CD4-positive, alpha-beta T cell treated with Interleukin-4 for 4 hours (primary cell): ENCODE data around the gene AQP6.
A peak's percentile ranks its signal among the peaks of the same experiment; 100 is the strongest.

Experiments
- DNase-seq: peaks from one replicate; pipeline ENCODE4 v3.0.0-alpha.2; 2020

AQP6 gene

GRCh38 chr12:50006280-50006679, 33.5 kb downstream of the AQP6 start:
- DNase-seq: no peak

DNA sequence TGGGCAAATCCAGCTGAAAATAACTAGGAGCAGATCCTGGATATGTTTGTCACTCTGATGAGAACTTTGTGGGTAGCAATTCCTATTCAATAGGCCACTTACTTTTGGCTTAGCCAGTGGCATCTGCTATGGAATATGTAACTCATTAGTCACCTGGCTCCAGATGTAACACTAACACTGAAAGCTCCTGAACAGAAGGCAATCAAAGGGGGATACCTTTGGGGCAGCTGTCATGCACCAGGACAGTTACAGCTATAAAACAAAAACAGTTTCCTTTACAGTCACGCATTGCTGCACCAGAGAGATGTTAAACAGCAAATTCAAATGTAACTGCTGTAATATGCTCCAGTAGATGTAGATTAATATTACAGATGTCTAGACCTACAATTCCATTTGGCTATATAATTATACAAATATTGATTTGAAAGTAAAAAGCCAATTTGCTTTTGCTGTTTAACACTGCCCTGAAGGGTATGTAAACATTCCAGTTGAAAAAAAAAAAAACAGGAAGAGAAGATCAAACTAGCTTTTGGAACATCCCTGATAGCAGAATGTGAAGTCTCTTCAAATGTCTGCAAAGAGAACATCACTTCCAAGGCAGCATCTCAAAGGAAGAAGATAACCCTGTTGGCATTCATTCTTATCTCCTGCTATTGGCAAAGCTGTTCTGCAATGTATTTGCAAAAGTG, 34.2 kb downstream of the AQP6 start:
- DNase-seq: no peak

DNA sequence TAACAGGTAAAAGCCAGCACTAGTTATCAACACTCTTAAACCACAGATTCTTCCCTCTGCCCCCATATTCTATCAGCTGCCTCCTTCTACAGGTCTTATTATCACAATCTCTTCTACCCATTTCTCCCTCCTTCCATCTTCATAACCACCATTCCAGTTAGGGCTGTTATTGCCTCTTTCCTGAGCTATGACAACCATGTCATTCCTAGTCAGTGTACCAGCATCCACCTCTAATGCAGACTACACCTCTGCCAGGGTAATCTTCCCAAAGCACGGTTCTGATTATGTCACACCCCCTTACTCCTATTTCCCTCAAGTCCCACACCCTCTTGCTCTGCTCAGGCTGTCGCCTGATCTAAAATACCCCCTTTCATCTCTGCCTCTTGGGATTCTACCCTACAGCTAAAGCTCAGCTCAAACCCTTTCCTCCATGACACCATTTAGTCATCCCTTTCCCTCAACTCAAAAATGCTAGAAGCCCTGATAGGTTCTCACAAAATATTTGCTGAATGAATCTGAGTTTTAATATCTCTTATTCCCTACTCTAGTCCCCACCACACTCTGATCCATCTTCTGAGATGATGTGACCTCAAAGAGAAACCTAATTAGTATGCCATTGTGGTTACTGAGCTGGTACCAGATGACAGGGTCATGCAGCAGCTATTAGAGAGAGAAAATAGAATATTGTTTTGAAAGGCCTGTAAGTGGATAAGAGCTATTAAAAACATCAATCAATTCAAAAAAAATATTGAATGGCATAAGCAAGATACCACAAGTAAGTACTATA, 40.8 kb downstream of the AQP6 start:
- peak; percentile 10 for DNase-seq

GRCh38 chr12:50014342-50014741, 41.6 kb downstream of the AQP6 start:
- no peak for DNase-seq

DNA sequence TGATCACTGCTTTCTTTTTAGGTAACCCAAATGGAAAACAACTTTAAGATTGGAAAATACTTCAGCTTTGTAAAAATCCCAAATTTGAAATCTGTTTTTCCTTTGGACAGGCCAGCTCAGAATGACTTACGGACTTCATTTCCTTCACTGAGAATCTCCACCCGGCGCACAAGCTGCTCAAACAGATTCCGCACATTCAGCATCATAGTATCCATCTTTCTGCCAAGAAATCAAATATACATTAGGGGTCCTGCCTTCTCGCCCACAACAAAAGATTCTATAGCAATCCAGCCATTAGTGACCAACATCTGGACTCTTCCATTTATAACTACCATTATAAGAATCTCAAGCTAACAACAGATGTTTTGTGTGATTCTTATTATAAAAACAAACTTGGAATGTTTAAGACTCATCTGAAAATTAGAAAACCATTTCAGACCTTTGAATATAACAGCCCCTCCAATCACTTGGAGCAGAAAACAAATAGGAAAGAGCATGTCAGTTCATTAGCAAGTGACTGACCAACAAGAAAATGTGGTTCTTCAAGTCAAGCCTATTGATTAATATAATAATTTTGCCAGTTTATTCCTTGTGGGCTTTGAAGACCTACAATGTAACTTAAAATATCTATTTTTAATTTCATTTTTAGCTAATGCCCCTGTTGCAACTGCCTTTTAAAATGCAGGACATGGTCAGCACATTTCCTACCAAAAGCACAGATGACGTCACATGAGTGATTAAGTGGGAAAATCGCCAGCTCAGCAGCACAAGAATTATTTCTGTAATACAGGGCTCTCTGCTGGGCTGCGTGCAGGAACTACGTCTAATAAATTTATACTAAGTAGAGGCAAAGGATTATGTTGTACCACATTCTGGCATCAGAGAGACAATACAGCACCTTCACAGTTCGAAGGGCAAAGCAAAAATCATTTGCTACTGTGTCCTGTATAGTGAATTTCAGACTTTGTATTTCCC, 44.0 kb downstream of the AQP6 start:
- no peak for DNase-seq

DNA sequence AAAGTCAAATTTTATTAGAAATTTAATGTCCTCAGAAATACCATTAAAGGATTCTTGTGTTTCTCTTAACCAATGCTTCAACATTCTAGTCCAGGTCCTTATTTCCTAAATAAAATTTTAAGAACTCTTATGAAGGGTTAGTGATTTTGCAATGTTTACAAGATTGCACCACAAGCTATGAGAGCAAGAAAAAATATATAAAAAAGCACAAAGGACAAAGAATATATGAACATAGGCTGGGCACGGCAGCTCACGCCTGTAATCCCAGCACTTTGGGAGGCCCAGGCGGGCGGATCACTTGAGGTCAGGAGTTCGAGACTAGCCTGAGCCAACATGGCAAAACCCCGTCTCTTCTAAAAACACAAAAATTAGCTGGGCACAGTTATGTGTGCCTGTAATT, 44.9 kb downstream of the AQP6 start:
- no peak for DNase-seq

DNA sequence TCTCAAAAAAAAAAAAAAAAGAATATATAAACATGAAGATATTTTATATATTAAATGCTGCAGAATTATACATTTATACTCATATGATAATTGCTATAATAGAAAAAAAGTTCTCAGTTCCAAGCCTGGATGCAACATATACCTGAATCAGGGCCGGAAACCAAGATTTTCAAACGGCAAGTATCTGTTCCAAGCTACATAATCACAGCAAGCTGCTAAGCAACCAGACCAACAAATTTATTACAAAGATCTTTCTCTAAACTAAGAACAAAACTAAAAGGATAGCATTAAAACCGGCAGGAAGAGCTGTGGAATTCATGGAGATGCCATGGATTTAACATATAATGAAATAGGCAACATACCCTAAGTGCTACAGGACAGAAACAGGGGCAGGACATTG, 45.4 kb downstream of the AQP6 start:
- no peak for DNase-seq

- no peak for DNase-seq
These were observed 46.2 kb downstream of the AQP6 start for GRCh38 chr12:50018968-50019367.

GRCh38 chr12:50019524-50019923, 46.8 kb downstream of the AQP6 start:
- no peak for DNase-seq

- no peak for DNase-seq
These were observed 48.3 kb downstream of the AQP6 start for GRCh38 chr12:50021031-50021430.

- no peak for DNase-seq
These were observed 50.2 kb downstream of the AQP6 start for GRCh38 chr12:50022903-50023302.

DNA sequence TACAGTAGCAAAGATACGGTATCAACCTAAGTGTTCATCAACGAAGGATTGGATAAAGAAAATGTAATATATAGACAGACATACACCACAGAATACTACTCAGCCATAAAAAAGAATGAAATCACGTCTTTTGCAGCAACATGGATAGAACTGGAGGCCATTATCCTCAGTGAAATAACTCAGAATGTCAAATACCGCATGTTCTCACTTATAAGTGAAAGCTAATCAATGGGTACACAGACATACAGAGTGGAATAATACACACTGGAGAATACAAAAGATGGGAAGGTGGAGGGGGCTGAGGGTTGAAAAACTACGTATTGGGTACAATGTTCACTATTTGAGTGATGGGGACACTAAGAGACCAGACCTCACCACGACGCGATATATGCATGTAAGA, 51.5 kb downstream of the AQP6 start:
- no peak for DNase-seq

DNA sequence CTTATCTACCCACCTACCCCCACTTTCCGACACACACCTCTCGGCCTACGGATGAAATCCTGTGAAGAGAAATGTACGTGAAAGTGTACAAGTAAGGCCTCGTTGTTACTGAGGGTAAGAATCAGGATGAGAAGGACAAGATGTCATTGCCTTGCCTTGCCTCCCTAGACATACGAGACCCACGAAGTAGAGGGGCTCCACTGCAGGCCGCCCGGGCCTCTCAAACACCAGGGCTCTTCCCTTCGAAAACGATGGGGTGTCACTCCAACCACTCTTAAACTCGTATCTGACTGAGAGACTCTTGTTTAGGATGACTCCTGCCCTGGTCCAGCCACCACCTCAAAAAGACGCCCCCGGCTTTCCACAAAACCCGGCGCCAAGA, 52.0 kb downstream of the AQP6 start:
- no peak for DNase-seq

GRCh38 chr12:50025187-50026059, 52.7 kb downstream of the AQP6 start, which contains the start of gene RACGAP1:
TSS of gene RACGAP1 (minus strand) at chr12:50025494. CDS start at chr12:50016715, 8,779 bp downstream.
- DNase-seq: peak; percentile 98

DNA sequence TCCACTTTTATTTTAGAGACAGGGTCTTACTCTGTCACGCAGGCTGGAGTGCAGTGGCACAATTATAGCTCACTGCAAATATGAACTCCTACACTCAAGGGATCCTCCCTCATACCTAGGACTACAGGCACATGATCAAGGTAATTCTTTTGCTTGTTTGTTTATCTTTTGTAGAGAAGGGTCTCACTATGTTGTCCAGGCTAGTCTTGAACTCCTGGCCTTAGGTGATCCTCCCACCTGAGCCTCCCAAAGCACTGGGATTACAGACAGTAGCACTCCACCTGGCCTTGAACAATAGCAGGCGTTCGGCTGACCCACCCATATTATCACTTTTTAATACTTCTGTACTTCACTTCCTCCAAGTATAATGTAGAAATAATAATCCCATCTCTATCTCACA, 53.9 kb downstream of the AQP6 start:
- DNase-seq: no peak
